ENCODE results near the gene GCAT.

GRCh38 chr22:37832022-37832857 lies 24.5 kb downstream of the GCAT start:
- no peak for TF ChIP-seq CTCF (optimal IDR thresholded peaks at IDR 0.05 in 1 of 3, IDR thresholded peaks at IDR 0.05 in 1 of 3, conservative IDR thresholded peaks at IDR 0.05 in 1 of 3; ENCODE audit: extremely low read depth in 1 of 3, insufficient read depth in 2 of 3, low read length in 3 of 3)
- TF ChIP-seq EZH2 (IDR thresholded peaks at IDR 0.05; ENCODE audit: low read length) = no peak
